Upper lobe of left lung (tissue), 4 donors: ENCODE measurements around the gene TMEM183A.
"Not testable (repeated sequence)": the region's sequence is repeated elsewhere in the genome, so short reads cannot be mapped to it uniquely, and the experiment has no call there.

Experiments
- POLR2AphosphoS5 ChIP-seq, 2 donors: sonication (generic); formaldehyde crosslinking; IDR thresholded peaks; one replicate each; pipeline ENCODE4 v1.5.1; 2017; ENCODE audit warnings: antibody characterized with exemption in 2 of 2
- TF ChIP-seq, protein P1 (sequence below), 6 experiments: fragments of 450-650 bp in 4 of 6; fragments of 200-600 bp in 2 of 6; sonication (generic) in 2 of 6; IDR thresholded peaks; one replicate each; pipeline ENCODE4 v1.5.1; 2016 to 2019; ENCODE audit warnings: antibody characterized with exemption in 6 of 6

DNA sequence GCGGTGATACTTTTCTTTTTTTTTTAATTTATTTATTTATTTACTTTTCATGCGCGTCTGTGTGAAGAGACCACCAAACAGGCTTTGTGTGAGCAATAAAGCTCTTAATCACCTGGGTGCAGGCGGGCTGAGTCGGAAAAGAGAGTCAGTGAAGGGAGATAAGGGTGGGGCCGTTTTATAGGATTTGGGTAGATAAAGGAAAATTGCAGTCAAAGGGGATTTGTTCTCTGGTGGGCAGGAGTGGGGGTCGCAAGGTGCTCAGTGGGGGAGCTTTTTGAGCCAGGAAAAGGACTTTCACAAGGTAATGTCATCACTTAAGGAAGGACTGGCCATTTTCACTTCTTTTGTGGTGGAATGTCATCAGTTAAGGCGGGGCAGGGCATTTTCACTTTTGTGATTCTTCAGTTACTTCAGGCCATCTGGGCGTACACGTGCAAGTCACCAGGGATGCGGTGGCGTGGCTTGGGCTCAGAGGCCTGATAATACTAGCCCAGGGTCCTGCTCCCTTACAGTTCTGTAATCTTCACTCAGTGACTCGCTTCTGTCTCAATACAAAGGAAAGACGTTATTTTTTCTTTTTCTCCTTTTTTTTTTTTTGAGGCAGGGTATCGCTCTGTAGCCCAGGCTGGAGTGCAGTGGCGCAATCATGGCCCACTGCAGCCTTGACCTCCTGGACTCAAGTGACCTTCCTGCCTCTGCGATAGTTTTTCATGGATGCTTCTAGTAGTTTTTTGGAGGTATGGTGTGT is 1.6 kb upstream of the TMEM183A start:
- TF ChIP-seq, protein P1, sequence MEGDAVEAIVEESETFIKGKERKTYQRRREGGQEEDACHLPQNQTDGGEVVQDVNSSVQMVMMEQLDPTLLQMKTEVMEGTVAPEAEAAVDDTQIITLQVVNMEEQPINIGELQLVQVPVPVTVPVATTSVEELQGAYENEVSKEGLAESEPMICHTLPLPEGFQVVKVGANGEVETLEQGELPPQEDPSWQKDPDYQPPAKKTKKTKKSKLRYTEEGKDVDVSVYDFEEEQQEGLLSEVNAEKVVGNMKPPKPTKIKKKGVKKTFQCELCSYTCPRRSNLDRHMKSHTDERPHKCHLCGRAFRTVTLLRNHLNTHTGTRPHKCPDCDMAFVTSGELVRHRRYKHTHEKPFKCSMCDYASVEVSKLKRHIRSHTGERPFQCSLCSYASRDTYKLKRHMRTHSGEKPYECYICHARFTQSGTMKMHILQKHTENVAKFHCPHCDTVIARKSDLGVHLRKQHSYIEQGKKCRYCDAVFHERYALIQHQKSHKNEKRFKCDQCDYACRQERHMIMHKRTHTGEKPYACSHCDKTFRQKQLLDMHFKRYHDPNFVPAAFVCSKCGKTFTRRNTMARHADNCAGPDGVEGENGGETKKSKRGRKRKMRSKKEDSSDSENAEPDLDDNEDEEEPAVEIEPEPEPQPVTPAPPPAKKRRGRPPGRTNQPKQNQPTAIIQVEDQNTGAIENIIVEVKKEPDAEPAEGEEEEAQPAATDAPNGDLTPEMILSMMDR (IDR thresholded peaks at IDR 0.05), result not testable (repeated sequence)
- not testable (repeated sequence) for TF ChIP-seq POLR2AphosphoS5 (IDR thresholded peaks at IDR 0.05)
